ENCODE data around the gene TMEM154. TPM values are rescaled to one million over a fixed set of nuclear protein-coding genes. Genes with fewer than 3 reads are reported as not detected.

Gene TMEM154
- polyA plus RNA-seq, 1 donor from 2014 or later: not detected

DNA sequence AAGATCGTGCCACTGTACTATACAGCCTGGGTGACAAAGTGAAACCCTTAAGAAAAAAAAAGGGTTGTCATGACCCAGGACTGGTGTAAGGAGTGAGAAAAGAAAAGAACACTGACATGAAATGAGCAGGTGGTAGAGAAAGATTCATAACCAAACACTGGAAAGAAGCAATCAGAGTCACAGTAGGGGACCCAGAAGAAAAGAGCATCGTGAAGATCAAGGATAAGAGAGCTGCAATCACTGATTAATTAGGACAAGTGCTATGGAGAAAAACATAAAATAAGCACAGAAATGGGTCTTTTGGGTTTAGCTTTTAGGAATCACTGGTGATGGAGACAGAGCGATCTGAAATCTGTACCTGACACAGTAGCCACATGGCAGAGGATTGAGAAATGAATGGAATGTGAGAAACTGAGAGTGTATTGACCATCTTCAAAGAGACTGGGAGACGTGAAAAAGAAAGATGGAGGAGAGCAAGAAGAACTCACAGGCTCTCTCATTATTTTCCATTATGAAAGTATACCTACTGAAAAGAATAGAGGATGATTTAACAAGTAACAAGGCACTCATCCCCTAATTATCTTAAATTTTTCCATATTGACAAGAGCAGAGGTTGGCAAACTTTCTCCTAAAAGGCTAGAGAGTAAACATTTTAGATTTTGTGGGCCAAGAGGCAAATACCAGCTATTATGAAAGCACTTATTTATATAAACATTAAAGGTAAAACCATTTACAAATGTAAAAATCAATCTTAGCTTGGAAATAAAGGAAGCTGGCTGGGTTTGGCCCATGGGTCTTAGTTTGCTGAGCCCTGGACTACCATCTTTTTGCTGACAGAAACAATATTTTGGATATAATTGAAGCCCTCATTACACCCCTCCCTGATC lies 7.3 kb downstream of the TMEM154 start:
- H3K4me2 ChIP-seq (ENCODE audit: low read length): no peak overlapping the region
- no peaks in the 10 kb centered on the region for H4K20me1 ChIP-seq (ENCODE audit: insufficient read depth)
- H3K36me3 ChIP-seq (ENCODE audit: insufficient read depth, low read length): no peaks in the 10 kb centered on the region
- no peak overlapping the region for H3K27ac ChIP-seq (ENCODE audit: low read length)
- TF ChIP-seq EP300 (conservative IDR thresholded peaks at IDR 0.05; ENCODE audit: poor library complexity, severe bottlenecking): no peak
- H3K9me2 ChIP-seq (ENCODE audit: insufficient read depth, low read length): no peaks in the 10 kb centered on the region
- H3K9me3 ChIP-seq (ENCODE audit: low read length): no peaks in the 10 kb centered on the region
- H3K9ac ChIP-seq (ENCODE audit: low read length): no peak overlapping the region
- no peaks in the 10 kb centered on the region for H3K27me3 ChIP-seq (ENCODE audit: insufficient read depth, low read depth, low read length)
- H2AFZ ChIP-seq (ENCODE audit: low read depth, low read length): no peak overlapping the region
- no peaks in the 10 kb centered on the region for H3K79me2 ChIP-seq (replicated peaks; ENCODE audit: insufficient read depth, low read length)
- no peak overlapping the region for H3K4me3 ChIP-seq (ENCODE audit: low read length)
- no peaks in the 10 kb centered on the region for H3F3A ChIP-seq (ENCODE audit: insufficient read depth, low read length, poor library complexity, severe bottlenecking)

DNA sequence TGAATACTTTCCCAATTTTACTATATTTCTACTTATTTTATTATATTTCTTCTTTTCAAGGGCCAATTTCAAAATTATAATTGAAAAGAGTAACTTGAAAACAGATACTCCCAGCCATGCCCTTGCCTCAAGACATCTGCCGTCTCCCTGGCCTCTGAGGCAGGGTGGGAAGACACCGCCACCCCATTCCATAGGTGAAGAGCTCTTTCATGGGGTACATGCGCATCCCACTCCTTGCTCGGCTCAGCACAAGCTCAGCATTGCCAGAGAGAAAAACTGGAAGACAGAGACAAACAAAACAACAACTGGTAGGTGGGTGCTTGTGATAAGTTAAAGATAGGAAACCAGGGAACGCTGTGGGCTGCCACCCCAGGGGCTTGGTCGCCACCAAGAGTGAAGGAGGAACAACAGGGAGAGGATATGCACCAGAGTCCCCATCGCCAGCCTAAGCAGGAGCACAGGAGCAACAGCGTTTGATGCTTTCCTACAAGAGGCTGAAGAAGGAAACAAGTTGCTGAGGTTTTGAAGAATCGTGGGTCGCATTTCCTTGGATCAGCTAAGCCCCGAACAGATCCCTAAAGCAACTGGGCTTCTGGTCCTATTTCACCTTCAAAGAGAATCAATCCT lies 11.3 kb downstream of the TMEM154 start:
- H3K36me3 ChIP-seq (ENCODE audit: insufficient read depth, low read length): no peaks in the 10 kb centered on the region
- no peaks in the 10 kb centered on the region for H4K20me1 ChIP-seq (ENCODE audit: insufficient read depth)
- H3K79me2 ChIP-seq (replicated peaks; ENCODE audit: insufficient read depth, low read length): no peaks in the 10 kb centered on the region
- H3K4me2 ChIP-seq (ENCODE audit: low read length): no peak overlapping the region
- H3K27ac ChIP-seq (ENCODE audit: low read length): no peak overlapping the region
- TF ChIP-seq MXI1 (conservative IDR thresholded peaks at IDR 0.05; ENCODE audit: poor library complexity, severe bottlenecking): no peak
- TF ChIP-seq EZH2 (IDR thresholded peaks at IDR 0.05; ENCODE audit: borderline replicate concordance, insufficient read depth, low read length, poor library complexity, severe bottlenecking): no peak
- TF ChIP-seq EP300 (conservative IDR thresholded peaks at IDR 0.05; ENCODE audit: poor library complexity, severe bottlenecking): no peak
- TF ChIP-seq, protein P1, sequence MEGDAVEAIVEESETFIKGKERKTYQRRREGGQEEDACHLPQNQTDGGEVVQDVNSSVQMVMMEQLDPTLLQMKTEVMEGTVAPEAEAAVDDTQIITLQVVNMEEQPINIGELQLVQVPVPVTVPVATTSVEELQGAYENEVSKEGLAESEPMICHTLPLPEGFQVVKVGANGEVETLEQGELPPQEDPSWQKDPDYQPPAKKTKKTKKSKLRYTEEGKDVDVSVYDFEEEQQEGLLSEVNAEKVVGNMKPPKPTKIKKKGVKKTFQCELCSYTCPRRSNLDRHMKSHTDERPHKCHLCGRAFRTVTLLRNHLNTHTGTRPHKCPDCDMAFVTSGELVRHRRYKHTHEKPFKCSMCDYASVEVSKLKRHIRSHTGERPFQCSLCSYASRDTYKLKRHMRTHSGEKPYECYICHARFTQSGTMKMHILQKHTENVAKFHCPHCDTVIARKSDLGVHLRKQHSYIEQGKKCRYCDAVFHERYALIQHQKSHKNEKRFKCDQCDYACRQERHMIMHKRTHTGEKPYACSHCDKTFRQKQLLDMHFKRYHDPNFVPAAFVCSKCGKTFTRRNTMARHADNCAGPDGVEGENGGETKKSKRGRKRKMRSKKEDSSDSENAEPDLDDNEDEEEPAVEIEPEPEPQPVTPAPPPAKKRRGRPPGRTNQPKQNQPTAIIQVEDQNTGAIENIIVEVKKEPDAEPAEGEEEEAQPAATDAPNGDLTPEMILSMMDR (IDR thresholded peaks at IDR 0.05; ENCODE audit: poor library complexity, severe bottlenecking): no peak
- TF ChIP-seq, protein P2, sequence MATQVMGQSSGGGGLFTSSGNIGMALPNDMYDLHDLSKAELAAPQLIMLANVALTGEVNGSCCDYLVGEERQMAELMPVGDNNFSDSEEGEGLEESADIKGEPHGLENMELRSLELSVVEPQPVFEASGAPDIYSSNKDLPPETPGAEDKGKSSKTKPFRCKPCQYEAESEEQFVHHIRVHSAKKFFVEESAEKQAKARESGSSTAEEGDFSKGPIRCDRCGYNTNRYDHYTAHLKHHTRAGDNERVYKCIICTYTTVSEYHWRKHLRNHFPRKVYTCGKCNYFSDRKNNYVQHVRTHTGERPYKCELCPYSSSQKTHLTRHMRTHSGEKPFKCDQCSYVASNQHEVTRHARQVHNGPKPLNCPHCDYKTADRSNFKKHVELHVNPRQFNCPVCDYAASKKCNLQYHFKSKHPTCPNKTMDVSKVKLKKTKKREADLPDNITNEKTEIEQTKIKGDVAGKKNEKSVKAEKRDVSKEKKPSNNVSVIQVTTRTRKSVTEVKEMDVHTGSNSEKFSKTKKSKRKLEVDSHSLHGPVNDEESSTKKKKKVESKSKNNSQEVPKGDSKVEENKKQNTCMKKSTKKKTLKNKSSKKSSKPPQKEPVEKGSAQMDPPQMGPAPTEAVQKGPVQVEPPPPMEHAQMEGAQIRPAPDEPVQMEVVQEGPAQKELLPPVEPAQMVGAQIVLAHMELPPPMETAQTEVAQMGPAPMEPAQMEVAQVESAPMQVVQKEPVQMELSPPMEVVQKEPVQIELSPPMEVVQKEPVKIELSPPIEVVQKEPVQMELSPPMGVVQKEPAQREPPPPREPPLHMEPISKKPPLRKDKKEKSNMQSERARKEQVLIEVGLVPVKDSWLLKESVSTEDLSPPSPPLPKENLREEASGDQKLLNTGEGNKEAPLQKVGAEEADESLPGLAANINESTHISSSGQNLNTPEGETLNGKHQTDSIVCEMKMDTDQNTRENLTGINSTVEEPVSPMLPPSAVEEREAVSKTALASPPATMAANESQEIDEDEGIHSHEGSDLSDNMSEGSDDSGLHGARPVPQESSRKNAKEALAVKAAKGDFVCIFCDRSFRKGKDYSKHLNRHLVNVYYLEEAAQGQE (IDR thresholded peaks at IDR 0.05; ENCODE audit: borderline replicate concordance): no peak
- no peak for TF ChIP-seq SMC3 (conservative IDR thresholded peaks at IDR 0.05; ENCODE audit: poor library complexity)
- no peak overlapping the region for H3K9ac ChIP-seq (ENCODE audit: low read length)
- no peak overlapping the region for H2AFZ ChIP-seq (ENCODE audit: low read depth, low read length)
- H3K4me3 ChIP-seq (ENCODE audit: low read length): no peak overlapping the region
- H3K9me2 ChIP-seq (ENCODE audit: insufficient read depth, low read length): no peaks in the 10 kb centered on the region
- no peaks in the 10 kb centered on the region for H3K9me3 ChIP-seq (ENCODE audit: low read length)
- H3K27me3 ChIP-seq (ENCODE audit: insufficient read depth, low read depth, low read length): no peaks in the 10 kb centered on the region
- H3F3A ChIP-seq (ENCODE audit: insufficient read depth, low read length, poor library complexity, severe bottlenecking): no peaks in the 10 kb centered on the region
